ENCODE measurements around the gene MAMLD1. TPM values are rescaled to one million over a fixed set of nuclear protein-coding genes. Genes with fewer than 3 reads are reported as not detected.

MAMLD1 gene
- total RNA-seq, 1 experiment from 2014 or later = 0.48 TPM

DNA sequence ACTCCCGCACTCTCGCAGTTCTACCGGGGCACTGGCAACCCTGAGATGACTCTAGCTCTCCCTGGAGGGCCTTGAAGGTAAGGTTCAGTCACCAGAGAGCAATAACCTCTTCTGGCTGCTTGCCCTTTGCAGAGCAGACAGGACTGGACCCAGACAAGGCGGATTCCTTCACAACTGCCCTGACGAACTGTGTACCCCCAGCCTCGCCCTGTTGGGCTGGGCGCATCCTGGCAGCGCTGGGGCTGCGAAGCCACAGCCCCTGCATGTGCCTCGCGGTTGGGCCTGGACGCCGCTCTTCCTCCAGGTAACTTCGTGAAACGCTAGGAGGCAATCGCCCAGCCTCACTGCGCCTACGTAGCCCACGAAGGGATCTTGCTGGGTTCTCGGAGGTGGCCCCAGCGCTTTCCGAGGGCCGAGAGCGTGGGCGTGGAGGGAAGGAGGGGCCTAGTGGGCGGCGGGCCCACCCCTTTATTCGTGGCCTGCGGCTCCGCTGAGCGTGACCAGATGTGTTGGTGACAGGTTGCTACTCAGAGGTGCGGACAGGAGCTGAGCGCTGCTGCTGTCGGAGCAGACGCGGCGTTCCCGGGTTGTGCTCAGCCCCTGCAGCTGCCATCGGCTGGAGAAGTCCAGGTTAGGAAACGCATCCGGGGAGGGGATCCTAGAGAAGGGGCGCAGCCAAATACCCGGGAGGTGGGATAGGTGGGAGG lies 1.9 kb upstream of the MAMLD1 start:
- Histone ChIP-seq H3K14ac (ENCODE audit: insufficient read depth, low read length) (no peak overlapping the region), H2AK5ac (ENCODE audit: insufficient read length, low read length) (no peak overlapping the region), H4K20me1 (ENCODE audit: control insufficient read depth, insufficient read depth, insufficient read length) (no peaks in the 10 kb centered on the region), H3T11ph (ENCODE audit: low read length) (no peak overlapping the region), H3K9ac (ENCODE audit: extremely low read depth, insufficient read length, low read length) (no peak overlapping the region), H2BK120ac (ENCODE audit: low read depth, low read length, poor library complexity, severe bottlenecking) (no peak overlapping the region), H3K23me2 (ENCODE audit: insufficient read length, low read depth, low read length, poor library complexity, severe bottlenecking) (peaks cover 31% of the 10 kb centered on the region), H4K5ac (ENCODE audit: insufficient read length, low read depth, low read length) (no peak overlapping the region), H3K9me3 (ENCODE audit: control insufficient read depth, low read depth, low read length) (no peaks in the 10 kb centered on the region), H2BK15ac (ENCODE audit: low read depth, low read length) (no peak overlapping the region), H3K4me1 (ENCODE audit: insufficient read depth, low read length) (no peaks in the 10 kb centered on the region), H4K8ac (replicated peaks; ENCODE audit: insufficient read length, low read depth, low read length) (no peak overlapping the region), H3K18ac (ENCODE audit: insufficient read length, low read depth, low read length) (no peak overlapping the region), H2BK12ac (ENCODE audit: insufficient read length, low read depth, low read length) (no peak overlapping the region), H3K79me1 (ENCODE audit: insufficient read depth, low read depth, low read length, poor library complexity, severe bottlenecking) (no peaks in the 10 kb centered on the region), H3K27me3 (ENCODE audit: insufficient read depth, low read length) (peaks cover 48% of the 10 kb centered on the region; the same call in 1 of the 2 replicates), H3K79me2 (ENCODE audit: insufficient read depth, low read length) (no peaks in the 10 kb centered on the region), H3K27ac (ENCODE audit: insufficient read length, low read depth, low read length) (no peak overlapping the region), H2BK20ac (ENCODE audit: low read depth, low read length, poor library complexity, severe bottlenecking) (no peak overlapping the region), H2BK5ac (ENCODE audit: insufficient read length, low read length) (no peak overlapping the region), H3K4ac (ENCODE audit: low read depth, low read length) (no peak overlapping the region), H3K4me2 (ENCODE audit: insufficient read depth, insufficient read length, low read length) (peak overlapping the region; percentile 92), H3K23ac (ENCODE audit: insufficient read length, low read depth, low read length) (no peak overlapping the region), H2AFZ (ENCODE audit: low read length) (no peak overlapping the region), H3K56ac (ENCODE audit: insufficient read length, low read depth, low read length) (no peak overlapping the region), H4K91ac (ENCODE audit: insufficient read length, low read depth, low read length) (no peak overlapping the region)
- Mint-ChIP-seq H3K9me3 (peaks cover 40 to 61% of the 10 kb centered on the region in 2 experiments), H3K4me1 (peaks cover 7% of the 10 kb centered on the region in 2 experiments), H3K27me3 (ENCODE audit: low read depth) (peaks cover 84% of the 10 kb centered on the region), H3K27ac (no peak overlapping the region), H3K36me3 (ENCODE audit: insufficient read depth in 1 of 3, low read depth in 3 of 3) (peaks cover 0 to 7% (median 4%) of the 10 kb centered on the region in 3 experiments; a peak in 4 of 7 replicates), H3K4me3 (peak overlapping the region; percentile 50 to 82)
- peak; percentile 59 for DNase-seq
- TF ChIP-seq, protein P1, sequence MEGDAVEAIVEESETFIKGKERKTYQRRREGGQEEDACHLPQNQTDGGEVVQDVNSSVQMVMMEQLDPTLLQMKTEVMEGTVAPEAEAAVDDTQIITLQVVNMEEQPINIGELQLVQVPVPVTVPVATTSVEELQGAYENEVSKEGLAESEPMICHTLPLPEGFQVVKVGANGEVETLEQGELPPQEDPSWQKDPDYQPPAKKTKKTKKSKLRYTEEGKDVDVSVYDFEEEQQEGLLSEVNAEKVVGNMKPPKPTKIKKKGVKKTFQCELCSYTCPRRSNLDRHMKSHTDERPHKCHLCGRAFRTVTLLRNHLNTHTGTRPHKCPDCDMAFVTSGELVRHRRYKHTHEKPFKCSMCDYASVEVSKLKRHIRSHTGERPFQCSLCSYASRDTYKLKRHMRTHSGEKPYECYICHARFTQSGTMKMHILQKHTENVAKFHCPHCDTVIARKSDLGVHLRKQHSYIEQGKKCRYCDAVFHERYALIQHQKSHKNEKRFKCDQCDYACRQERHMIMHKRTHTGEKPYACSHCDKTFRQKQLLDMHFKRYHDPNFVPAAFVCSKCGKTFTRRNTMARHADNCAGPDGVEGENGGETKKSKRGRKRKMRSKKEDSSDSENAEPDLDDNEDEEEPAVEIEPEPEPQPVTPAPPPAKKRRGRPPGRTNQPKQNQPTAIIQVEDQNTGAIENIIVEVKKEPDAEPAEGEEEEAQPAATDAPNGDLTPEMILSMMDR (conservative IDR thresholded peaks at IDR 0.05) = peak; percentile 51
- no CpG with 5 or more reads among the region's 43 CpGs for WGBS (ENCODE audit: extremely low coverage, insufficient read length, low lambda C conversion rate)
